Uterus (tissue), 4 donors: ENCODE measurements around the gene CCM2. TPM values are rescaled to one million over a fixed set of nuclear protein-coding genes. Genes with fewer than 3 reads are reported as not detected.
"Not testable (repeated sequence)": the region's sequence is repeated elsewhere in the genome, so short reads cannot be mapped to it uniquely, and the experiment has no call there.

Experiments
- DNase-seq, 2 donors: peaks; one replicate each; pipeline ENCODE4 v3.0.0-alpha.2; 2019 to 2020
- H3K27ac ChIP-seq, 2 donors: fragments of 200-600 bp; sonication (generic); 1 replicate in 1 of 2; 2 replicates in 1 of 2; pipeline ENCODE4 v1.5.1; 2016 to 2018
- H3K27me3 ChIP-seq, 2 donors: fragments of 200-600 bp; sonication (generic); one replicate each; pipeline ENCODE4 v1.5.1; 2018 to 2019; ENCODE audit warnings: control low read depth in 1 of 2
- H3K36me3 ChIP-seq, 2 donors: fragments of 200-600 bp; sonication (generic); one replicate each; pipeline ENCODE4 v1.5.1; 2019; ENCODE audit warnings: control low read depth in 1 of 2
- H3K4me1 ChIP-seq, 2 donors: fragments of 200-600 bp; sonication (generic); one replicate each; pipeline ENCODE4 v1.5.1; 2018 to 2019; ENCODE audit warnings: control low read depth in 1 of 2
- H3K4me3 ChIP-seq, 2 donors: fragments of 200-600 bp; sonication (generic); 1 replicate in 1 of 2; 2 replicates in 1 of 2; pipeline ENCODE4 v1.5.1; 2018 to 2019; ENCODE audit warnings: mild to moderate bottlenecking in 1 of 2
- H3K9me3 ChIP-seq, 2 donors: fragments of 200-600 bp; sonication (generic); one replicate each; pipeline ENCODE4 v1.5.1; 2019; ENCODE audit warnings: control low read depth in 1 of 2
- POLR2A ChIP-seq, 2 donors: fragments of 450-650 bp; IDR thresholded peaks; one replicate each; pipeline ENCODE4 v1.6.1; 2016; ENCODE audit warnings: antibody characterized with exemption in 2 of 2, mild to moderate bottlenecking in 1 of 2, moderate library complexity in 1 of 2
- intact Hi-C: fragments of 100-400 bp; cut with DNase I; formaldehyde crosslinking; loops from one replicate; pipeline ENCODE4 v1.15.1; 2023; ENCODE audit warnings: low total_unique reads
- total RNA-seq, 4 donors: library from RNA; depleted of rRNA in 3 of 4; stranded (reverse); fragments of >200 nt in 3 of 4; gene quantifications; one replicate each; pipeline versions ENCODE4 v1.1.0 to v1.2.4, GENCODE V29; 2014 to 2023
- TF ChIP-seq, protein P1 (sequence below), 4 experiments: fragments of 200-600 bp in 2 of 4; fragments of 450-650 bp in 2 of 4; sonication (generic) in 2 of 4; IDR thresholded peaks; one replicate each; pipeline ENCODE4 v1.5.1; 2016 to 2019; ENCODE audit warnings: antibody characterized with exemption in 4 of 4, mild to moderate bottlenecking in 2 of 4, moderate library complexity in 1 of 4
- donor health status: DM: yes; HTN: yes; CAD: no.

The CCM2 gene
- total RNA-seq, 4 donors from 2014 or later: 7.6 to 70.2 (median 33.6) TPM

GRCh38 chr7:44989132-44989531, 10.9 kb upstream of the CCM2 start:
- TF ChIP-seq, protein P1, sequence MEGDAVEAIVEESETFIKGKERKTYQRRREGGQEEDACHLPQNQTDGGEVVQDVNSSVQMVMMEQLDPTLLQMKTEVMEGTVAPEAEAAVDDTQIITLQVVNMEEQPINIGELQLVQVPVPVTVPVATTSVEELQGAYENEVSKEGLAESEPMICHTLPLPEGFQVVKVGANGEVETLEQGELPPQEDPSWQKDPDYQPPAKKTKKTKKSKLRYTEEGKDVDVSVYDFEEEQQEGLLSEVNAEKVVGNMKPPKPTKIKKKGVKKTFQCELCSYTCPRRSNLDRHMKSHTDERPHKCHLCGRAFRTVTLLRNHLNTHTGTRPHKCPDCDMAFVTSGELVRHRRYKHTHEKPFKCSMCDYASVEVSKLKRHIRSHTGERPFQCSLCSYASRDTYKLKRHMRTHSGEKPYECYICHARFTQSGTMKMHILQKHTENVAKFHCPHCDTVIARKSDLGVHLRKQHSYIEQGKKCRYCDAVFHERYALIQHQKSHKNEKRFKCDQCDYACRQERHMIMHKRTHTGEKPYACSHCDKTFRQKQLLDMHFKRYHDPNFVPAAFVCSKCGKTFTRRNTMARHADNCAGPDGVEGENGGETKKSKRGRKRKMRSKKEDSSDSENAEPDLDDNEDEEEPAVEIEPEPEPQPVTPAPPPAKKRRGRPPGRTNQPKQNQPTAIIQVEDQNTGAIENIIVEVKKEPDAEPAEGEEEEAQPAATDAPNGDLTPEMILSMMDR (IDR thresholded peaks at IDR 0.05): no peak
- Histone ChIP-seq H3K4me1 (no peaks in the 10 kb centered on the region), H3K36me3 (no peaks in the 10 kb centered on the region), H3K27me3 (no peaks in the 10 kb centered on the region), H3K9me3 (no peaks in the 10 kb centered on the region), H3K4me3 (no peak overlapping the region), H3K27ac (no peak overlapping the region)
- DNase-seq: no peak
- intact Hi-C loops: loop anchor here (10.0 kb wide), 1 partner anchor 414 kb away; the partner anchor contains the start of gene DDX56

DNA sequence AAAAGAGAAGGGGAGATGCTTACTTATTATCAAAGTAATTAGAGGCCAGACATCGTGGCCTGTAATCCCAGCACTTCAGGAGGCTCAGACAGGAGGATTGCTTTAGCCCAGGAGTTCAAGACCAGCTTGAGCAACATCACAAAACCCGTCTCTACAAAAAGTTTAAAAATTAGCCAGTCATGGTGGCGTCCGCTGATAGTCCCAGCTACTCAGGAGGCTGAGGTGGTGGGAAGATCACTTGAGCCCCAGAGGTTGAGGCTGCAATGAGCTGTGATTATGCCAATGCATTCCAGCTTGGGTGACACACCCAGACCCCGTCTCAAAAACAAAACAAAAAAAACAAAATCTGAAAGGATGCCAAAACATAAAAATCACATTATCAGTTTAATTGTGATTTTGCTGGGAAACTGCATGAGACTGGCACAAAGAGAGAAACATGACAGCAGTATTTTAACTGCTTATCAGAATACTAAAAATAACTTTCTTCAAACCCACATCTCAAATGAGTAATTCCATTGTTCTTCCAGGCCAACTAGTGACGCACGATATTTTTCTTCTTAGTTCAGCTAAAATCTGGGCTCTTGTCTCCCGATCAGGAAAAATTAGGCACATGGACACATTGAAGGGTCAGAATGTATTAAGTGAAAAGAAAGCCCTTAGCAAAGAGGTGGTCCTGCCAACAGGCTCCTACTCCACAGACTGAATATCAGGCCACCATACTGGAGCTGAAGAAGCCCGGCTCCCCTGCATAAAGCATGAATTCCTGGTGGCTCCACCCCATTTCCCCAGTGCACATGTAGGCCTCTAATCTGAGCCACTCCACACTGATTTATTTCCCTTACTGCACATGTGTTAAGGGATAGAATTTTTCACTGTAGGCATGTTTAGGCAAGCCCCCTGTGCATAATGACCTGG, 9.6 kb upstream of the CCM2 start:
- no peaks in the 10 kb centered on the region for H3K9me3 ChIP-seq
- H3K4me3 ChIP-seq: no peak overlapping the region
- intact Hi-C loops: no loop called here
- no peaks in the 10 kb centered on the region for H3K27me3 ChIP-seq
- no peaks in the 10 kb centered on the region for H3K4me1 ChIP-seq
- no peak for TF ChIP-seq POLR2A (IDR thresholded peaks at IDR 0.05)
- TF ChIP-seq, protein P1 (IDR thresholded peaks at IDR 0.05): no peak
- no peak for DNase-seq
- H3K36me3 ChIP-seq: no peaks in the 10 kb centered on the region
- peak overlapping the region; percentile 47 to 55 for H3K27ac ChIP-seq

DNA sequence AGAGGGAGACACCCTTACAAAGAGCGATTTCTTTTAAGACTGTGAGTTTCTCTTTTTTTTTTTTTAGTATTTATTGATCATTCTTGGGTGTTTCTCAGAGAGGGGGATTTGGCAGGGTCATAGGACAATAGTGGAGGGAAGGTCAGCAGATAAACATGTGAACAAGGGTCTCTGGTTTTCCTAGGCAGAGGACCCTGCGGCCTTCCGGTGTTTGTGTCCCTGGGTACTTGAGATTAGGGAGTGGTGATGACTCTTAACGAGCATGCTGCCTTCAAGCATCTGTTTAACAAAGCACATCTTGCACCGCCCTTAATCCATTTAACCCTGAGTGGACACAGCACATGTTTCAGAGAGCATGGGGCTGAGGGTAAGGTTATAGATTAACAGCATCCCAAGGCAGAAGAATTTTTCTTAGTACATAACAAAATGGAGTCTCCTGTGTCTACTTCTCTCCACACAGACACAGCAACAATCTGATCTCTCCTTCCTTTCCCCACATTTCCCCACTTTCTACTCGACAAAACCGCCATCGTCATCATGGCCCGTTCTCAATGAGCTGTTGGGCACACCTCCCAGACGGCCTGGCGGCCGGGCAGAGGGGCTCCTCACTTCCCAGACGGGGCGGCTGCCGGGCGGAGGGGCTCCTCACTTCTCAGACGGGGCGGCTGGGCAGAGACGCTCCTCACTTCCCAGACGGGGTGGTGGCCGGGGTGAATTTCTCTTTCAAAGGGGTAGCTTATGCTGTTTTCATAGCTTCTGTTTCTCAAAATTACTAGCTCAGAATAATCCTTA, 7.8 kb upstream of the CCM2 start:
- intact Hi-C loops, H3K9me3 ChIP-seq, DNase-seq, H3K4me3 ChIP-seq, H3K27me3 ChIP-seq, H3K36me3 ChIP-seq, H3K4me1 ChIP-seq, H3K27ac ChIP-seq: not testable (repeated sequence)

GRCh38 chr7:44994877-44995554, 5.0 kb upstream of the CCM2 start:
- Histone ChIP-seq H3K4me1 (no peaks in the 10 kb centered on the region), H3K36me3 (no peaks in the 10 kb centered on the region), H3K9me3 (no peaks in the 10 kb centered on the region), H3K27ac (no peak overlapping the region), H3K4me3 (no peak overlapping the region), H3K27me3 (no peaks in the 10 kb centered on the region)
- no peak for DNase-seq
- intact Hi-C loops: no loop called here
- TF ChIP-seq, protein P1 (IDR thresholded peaks at IDR 0.05): no peak
- no peak for TF ChIP-seq POLR2A (IDR thresholded peaks at IDR 0.05)

GRCh38 chr7:44995555-44996493, 4.2 kb upstream of the CCM2 start:
- intact Hi-C loops: no loop called here
- no peak overlapping the region for H3K4me3 ChIP-seq
- H3K27ac ChIP-seq: no peak overlapping the region
- H3K4me1 ChIP-seq: peaks cover 0 to 1% of the 10 kb centered on the region in 2 donors
- H3K9me3 ChIP-seq: no peaks in the 10 kb centered on the region
- no peak for DNase-seq
- no peak for TF ChIP-seq POLR2A (IDR thresholded peaks at IDR 0.05)
- TF ChIP-seq, protein P1 (IDR thresholded peaks at IDR 0.05): no peak
- H3K36me3 ChIP-seq: no peaks in the 10 kb centered on the region
- H3K27me3 ChIP-seq: no peaks in the 10 kb centered on the region
